Suppressor macrophage treated with lipopolysaccharide for 1 hour (primary cell): ENCODE results near the gene APBA1.
A peak's percentile ranks its signal among the peaks of the same experiment; 100 is the strongest.
"Not testable (repeated sequence)": the region's sequence is repeated elsewhere in the genome, so short reads cannot be mapped to it uniquely, and the experiment has no call there.

Experiments used
- DNase-seq, 3 donors: peaks; one replicate each; pipeline ENCODE4 v3.0.0-alpha.2; 2020 to 2022

Gene APBA1

DNA sequence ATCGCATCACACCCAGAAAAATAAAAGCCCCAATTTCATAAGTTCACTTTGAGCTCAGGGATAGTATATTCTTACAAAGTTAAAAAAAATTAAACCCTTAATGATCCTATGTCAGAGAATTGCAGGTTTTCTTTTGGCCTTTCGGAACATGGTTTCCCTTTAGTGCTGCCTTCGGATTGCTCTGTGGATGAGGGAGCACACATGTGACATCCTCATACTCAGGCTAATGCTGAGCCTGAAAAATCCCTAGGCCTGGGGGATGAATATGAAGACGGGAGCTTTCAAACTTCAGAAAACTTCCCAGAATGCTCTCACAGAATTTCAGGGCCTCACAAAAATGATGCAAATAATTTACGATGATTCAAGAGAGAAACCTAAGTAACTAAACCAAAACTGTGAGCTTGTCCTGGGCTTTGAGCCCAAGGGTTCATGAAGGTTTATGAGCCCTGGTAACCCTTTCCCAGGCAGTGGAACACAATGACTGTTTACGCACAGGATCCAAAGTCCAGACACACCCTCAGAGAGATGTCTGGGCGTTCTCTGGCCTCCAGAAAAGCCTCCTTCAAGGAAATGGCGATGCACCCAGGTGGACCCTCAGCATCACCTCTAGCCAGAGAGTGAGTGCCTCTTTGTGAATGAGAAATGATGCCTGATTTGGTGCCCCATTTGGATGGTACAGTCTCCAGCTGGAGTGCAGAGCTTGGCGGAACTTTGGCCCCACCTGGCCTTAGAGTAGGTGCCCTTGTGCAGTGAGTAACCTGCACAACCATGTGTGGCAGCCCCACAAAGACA lies 201.8 kb downstream of the APBA1 start:
- no peak for DNase-seq

DNA sequence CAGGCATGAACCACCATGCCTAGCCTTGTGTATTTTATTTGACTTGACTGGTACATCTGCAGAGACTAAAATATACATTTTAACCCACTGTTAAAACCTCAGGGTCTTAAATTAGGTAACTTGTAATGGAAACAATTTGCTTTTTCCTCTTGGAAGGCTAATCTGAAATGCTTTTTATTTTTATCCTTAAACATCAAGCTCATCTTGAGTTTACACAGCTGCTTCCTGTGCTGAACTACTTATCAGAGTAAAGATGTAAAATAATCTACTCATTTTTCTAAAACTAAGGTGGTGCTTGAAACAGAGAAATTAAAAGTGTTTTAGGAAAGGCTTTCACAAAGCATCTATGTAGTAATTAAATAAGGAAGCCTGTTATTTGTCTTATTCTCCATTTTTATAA lies 203.0 kb downstream of the APBA1 start:
- DNase-seq = no peak

DNA sequence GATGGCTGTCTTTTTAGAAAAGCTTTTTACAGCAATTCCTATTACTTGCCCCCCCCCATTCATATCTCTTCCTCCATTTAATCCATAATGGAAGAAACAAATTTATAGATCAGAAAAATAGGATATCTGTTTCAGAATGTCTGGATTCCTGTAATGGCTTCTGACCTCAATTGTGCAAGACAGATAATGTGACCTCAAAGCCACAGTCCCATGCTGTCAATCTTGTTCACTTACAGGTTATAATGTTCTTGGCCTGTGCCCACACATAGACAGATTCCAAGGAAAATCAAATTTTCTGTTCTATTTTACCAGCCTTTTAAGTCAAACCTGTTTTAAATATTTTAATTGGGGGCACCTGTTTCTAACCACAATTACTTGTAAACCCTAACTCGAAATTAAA lies 203.8 kb downstream of the APBA1 start:
- no peak for DNase-seq

DNA sequence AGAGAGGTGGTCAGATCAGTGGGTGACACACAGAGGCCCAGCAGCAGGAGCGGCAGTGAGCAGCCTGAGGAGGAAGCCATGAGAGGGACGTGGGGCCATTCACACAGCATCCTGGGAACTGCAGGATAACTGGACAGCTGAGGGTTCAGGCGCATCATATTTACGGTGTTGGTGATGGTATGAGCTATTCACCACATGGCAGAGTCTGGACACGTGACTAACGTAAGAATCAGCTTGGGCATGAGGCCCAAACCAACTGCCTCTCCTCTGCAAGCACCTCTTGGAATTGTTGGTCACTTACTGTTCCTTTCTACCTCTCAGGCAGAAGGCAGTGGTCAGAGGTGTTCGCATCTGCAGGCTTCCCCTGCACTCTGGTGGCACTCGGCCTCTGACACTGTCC lies 206.0 kb downstream of the APBA1 start:
- no peak for DNase-seq

DNA sequence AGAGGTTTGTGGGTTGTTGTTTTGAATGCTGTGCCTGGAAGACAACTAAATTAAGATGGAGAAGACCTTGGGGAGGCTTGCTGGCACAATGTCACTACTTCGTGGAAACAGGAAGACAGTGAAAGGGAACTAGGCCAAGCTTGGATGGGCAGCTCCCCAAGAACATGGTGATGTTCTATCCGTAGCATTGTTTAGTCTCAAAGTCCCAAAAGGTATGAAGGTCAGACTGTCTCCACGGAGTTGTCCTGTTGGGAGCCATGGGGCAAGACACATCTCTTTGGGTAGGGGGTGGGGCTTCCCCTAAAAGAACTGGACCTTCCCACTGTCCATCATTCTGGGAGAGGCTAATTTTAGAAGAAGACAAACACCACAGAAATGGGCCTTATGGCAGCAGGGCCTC lies 206.7 kb downstream of the APBA1 start:
- DNase-seq = no peak

DNA sequence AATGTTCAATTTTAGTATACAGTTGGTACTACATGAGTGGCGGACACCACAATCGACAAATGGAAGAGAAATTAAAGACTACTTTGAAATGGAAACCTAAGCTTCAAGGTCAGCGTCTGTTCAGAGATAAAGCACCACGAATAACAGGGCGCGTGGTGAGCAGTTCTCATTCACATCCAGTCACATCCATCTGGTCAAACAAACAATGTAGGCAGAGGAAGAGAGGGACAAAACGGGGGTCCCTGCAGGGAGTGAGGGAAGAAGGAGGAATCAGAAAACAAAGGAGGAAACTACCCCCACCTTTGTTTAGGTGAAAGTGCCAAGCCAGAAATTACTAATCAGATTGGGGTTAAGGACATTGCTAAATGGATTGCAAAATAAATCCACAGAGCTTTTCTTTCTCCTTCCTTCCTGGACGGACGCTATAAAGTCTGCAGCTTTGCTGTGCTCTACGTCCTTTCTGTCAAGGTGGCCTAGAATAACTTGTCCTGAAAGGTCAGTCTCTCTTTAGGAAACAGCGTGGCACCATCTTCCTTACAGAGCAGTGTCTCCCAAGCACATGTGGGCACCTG lies 208.6 kb downstream of the APBA1 start:
- no peak for DNase-seq

DNA sequence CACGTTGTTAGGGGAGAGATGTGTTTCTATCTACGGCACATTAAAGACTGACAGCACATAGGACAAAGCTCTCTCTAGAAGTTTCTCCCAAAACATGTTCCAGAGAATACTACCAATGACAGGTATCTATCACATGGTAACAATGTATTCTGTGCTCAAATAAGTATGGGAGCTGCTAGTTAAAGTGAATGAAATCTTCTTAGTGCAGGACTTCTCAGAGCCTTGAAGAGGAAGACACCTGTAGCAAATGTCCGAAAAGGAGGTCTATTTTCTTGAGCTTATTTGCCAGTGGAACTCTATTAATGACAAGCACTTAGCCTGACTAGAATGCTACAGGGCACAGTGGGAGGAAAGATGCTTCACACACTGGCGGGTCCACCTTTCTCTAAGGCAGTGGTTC lies 209.8 kb downstream of the APBA1 start:
- no peak for DNase-seq

DNA sequence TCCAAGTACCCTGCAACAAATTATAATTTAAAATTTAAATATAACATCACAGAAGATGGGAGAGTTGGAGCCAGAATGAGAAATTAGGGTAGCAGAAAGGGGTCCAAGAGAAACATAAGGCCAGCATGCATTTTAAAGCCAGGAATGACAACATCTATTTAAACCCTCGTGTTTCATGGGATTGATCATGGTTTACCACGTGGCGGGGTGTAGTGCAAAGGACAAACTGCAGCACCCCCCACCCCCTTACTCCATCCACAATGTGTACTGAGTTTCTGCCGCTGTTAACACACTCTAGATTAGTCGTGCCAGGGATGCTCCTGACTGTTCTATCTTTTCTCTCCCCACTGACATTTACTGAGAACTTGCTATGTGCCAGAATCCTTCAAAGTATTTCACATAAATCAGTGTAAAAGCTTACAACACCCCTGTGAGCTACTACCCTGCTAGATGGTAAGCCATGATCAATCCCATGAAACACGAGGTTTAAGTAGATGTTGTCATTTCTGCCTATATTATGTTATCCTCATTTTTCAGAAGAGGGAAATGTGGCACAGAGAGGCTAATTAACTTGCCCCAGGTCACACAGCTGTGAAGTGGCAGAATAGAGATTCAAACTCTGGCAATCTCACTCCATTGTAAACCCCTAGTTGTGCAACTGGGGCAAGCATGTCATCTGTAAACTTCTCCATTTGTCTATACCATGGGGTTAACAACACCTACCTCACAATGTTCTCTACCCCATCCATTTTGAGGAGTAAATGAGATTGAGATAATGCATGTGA lies 210.9 kb downstream of the APBA1 start:
- DNase-seq = no peak

DNA sequence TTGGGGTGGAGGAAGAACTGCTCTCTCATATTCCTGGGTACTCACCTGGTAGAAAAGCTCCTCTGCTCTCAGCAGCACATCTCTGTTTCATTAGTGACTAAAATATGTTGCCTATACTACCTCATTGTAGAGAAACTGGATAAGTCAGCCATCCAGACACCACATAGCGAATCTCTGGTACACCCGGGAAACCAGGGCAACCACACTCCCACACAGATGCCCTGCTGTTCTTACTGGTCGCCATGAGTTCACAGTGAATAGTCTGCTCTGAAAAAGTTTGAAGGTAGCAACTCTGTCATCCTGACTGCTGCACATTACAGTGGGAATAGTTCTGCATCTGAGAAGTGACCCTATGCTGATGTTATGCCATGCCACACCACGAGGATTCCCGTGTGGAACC lies 212.2 kb downstream of the APBA1 start:
- DNase-seq = no peak

DNA sequence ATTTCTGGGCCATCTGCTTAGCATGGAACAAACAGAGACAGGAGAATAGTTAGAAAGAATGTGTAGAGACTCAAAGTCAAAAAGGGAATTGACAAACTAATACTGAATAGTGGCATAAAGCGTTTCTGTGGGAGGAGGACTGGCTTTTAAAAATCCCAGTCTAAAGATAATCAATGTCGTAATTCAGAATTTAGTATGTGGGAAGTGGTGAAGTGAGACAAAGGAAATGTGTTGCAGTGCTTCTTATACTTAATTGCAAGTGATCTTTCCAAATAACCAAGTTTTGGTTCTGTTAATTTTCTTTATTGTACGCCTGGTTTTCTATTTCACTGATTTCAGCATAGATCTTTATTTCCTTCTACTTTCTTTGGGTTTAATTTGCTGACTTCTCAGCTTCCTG lies 214.0 kb downstream of the APBA1 start:
- peak; percentile 7 to 35 (median 34) for DNase-seq

DNA sequence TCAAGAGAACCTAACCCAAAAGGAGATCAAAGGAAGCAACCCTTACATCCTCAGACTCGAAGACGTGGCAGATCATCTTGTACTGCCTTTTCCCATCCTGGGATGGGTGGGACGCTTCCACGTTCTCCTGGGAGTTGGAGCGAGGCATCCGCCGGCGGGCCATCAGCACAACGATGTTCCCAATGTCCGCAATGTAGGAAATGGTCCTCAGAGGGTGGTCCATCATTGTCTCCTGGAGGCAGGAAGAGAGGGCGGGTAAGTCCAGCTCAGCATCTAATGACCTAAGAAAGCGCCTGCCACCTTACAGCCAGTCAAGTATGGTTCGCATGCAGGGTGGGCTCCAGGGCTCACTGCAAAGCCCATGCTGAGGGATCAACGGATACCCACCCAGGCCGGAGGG lies 216.0 kb downstream of the APBA1 start:
- DNase-seq = no peak

DNA sequence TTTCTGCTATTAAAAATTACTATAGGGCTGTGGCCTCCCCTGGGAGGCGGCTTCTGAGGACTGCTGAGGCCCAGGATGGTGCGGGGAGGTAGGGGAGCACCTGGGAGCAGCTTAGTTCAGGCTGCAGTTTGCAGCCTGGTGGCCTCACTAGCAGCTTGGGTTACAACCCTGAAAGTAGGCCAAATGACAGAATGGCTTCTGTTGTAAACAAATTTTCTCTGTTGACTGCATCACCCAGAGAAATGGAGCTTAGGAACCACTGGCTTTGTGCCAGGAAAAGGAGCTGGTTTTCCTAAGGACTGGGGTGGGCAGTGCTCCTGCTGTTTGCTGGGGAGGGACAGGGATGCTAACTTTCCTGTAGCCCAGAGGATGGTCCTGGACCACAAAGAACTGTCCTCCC lies 216.9 kb downstream of the APBA1 start:
- DNase-seq = no peak

DNA sequence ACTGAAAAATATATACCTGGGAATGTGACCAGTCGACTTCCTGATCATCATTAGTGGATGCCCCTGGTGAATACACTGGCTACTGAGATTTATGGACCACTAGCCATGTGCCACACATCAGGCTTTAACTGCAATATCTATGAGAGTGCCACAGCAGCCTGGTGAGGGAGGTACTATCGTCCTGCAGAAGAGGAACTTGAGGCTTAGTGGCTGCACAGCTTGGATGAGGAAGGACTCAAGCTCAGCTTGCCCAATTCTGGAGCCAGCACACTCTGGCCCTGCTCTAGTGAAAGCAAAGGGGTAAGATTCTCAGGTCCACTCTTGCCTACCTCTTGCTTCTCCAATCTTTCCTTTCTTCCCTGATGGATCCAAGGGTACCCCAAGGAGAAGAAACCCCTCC lies 217.8 kb downstream of the APBA1 start:
- DNase-seq = peak; percentile 37 to 52 (median 41)

DNA sequence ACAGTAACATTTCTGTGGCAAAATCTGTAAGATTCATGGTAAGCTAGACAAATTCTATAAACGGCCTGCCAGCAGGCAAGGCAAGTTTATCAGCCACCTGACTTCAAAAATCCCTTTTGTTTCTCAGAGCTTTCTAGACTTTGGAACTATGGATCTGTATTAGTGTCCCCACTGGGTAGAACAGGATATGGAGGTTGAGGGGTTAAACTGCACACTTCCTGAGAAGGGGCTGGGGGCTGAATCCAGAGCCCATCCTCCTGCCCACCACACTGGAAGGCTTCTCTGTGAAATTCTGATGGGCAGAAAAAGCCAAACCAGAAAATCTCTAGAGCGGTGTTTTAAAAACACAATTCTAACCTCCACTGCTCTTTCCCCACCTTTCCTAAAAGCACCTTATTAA lies 218.4 kb downstream of the APBA1 start:
- DNase-seq = no peak

DNA sequence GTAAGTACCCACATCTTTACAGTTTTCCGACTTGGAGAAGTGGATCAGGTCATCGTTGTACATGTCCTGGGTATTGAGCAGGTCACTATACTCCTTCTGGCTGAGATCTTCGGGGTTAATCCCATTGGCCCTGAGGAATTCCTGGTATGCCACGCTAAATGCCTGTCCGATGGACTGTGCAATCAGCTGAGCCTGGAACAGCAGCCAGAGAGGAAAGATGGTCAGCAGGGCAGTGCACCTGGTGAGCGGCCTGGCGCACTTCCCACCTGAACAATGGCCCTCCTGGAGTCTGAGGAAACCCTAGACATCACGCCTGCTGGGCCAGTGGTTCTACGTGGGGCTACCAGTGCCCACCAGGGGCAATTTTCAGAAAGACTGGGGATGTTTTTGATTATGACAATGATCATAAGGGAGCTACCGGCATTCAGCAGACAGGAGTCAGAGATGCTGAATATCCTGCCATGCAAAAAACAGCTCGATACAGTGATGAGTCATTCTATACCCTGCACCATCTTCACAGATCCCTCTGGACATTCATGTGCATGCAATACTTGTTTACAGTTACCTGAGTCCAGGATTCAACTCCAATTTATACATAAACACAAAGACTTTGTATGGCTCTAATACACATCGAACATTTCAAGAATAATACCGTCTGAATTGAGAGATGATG lies 219.9 kb downstream of the APBA1 start:
- DNase-seq = no peak

DNA sequence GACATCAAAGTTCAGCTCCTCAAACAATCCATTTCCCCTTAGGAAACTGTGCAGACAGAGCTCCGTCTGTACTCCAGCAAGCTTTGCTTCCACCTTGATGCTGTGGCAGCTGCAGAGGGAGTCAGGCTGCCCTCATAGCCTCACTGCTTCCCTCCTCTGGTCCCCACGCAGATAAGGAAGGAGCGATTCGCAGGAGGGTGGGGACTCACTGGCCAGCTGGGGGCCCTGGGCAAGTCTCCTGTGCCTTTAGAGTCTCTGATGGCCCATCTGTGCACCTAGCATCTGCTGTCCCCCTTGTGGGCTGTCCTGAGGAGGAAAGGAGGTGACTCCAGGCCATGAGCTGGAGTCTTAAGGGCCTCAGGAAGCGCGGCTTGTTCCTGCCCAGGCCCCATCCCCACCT lies 225.7 kb downstream of the APBA1 start:
- no peak for DNase-seq

DNA sequence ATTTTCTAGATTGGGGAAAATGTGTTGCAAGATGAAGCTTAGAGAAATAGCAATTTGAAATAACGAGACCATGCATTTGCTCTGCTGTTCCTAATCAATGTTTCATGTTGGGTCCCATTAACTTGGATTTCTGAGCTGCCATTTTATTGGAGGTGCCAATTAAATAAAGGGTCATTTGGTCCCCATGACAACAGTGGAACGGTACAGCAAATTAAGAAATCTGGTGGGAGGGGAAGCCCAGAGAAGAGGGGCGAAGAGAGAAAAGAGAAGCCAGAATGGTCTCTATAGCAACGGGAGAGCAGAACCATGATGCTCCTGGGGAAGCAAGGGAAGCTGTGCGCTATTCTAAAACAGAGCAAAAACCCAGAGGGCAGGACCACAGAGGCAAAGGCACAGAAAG lies 226.9 kb downstream of the APBA1 start:
- no peak for DNase-seq

DNA sequence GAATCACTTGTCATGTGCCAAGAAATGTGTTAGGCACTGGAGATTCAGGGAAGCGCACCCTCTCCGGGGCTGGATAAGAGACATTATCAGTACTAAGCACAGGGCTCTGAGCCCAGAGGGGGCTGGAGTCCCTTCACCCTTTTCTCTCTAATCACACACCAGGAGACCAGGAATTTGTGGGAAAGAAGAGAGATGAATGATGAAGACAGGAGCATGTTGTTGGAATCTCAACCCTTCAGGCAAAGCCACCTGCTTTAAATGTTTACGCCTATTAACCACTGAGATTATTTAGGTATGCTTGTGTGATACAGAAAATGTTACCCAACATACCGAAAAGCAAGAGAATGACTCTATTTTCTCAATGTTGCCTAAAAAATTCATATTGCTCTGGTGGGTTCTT lies 227.4 kb downstream of the APBA1 start:
- DNase-seq = no peak

DNA sequence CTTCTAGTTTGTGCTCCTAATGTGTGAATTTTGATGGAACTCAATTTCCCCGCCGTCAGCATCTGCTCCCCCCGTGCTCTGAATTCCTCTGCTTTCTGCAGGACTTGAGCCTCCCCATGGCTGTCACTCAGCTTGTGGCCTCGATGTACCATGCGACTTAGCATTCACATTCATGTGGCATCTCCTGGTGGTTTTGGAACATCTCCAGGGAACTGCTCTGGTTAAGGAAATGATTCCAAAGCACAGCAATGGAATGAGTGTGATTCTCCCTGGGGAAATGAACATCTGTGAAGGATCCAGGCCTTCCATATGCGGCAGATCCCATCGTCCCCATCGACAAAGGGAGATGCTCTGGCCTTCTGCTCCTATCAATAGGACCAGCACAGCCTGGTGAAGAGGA lies 228.2 kb downstream of the APBA1 start:
- DNase-seq = no peak

DNA sequence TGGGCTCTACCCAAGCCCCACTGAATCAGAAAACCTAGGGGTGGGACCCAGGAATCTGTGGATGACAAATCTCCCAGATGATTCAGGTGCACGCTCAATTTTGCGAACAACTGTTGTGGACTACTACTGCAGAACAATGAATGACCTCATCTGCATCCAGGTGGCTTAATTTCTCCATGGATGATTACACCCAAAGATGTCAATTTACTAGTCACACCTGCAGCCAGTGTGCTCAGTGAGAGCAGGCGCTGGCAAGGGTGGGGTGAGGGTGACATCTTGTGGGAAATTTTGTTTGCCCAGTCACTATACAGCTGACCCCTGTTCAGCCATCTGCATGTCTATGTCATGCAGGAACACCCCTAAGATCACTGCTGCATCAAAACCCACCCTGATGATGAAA lies 229.0 kb downstream of the APBA1 start:
- DNase-seq = no peak

DNA sequence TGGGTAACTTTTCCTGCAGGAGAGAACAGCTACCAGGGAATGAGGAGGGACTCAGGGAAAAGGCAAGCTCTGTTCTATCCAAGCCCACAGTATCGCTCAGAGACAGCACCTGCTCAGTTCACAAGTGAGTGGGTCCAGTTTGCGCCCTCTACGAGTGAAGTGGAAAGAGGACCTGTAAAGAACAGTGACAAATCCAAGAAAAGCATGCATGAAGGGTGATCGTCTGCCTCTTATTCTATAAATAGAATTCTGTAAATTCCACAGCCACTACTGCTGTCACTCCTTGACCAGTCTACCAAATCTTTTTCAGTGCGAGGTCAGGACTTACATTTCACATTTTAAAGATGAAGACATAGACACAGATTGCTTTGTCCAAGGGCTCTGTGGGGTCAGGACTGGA lies 229.7 kb downstream of the APBA1 start:
- DNase-seq = no peak

DNA sequence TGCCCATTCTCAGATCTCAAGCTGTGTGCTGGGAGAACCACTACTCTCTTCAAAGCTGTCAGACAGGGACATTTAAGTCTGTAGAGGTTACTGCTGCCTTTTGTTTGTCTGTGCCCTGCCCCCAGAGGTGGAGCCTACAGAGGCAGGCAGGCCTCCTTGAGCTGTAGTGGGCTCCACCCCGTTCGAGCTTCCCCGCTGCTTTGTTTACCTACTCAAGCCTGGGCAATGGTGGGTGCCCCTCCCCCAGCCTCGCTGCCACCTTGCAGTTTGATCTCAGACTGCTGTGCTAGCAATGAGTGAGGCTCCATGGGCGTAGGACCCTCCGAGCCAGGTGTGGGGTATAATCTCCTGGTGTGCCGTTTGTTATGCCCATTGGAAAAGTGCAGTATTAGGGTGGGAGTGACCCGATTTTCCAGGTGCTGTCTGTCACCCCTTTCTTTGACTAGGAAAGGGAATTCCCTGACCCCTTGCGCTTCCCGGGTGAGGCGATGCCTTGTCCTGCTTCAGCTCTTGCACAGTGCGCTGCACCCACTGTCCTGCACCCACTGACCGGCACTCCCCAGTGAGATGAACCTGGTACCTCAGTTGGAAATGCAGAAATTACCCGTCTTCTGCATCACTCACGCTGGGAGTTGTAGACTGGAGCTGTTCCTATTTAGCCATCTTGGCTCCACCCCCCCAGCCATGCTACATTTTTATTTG lies 231.8 kb downstream of the APBA1 start:
- not testable (repeated sequence) for DNase-seq

DNA sequence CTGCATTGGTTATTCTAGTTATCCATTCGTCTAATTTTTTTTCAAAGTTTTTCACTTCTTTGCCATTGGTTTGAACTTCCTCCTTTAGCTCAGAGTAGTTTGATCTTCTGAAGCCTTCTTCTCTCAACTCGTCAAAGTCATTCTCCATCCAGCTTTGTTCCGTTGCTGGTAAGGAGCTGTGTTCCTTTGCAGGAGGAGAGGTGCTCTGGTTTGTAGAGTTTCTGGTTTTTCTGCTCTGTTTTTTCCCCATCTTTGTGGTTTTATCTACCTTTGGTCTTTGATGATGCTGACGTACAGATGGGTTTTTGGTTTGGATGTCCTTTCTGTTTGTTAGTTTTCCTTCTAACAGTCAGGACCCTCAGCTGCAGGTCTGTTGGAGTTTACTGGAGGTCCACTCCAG lies 232.5 kb downstream of the APBA1 start:
- not testable (repeated sequence) for DNase-seq
